A204.1 (cell line): Measurements from ENCODE around the gene MIDN.

Source experiments
- FAIRE-seq: peaks from 2 replicates; lab custom pipeline; 2012; peaks lifted over from hg19 to GRCh38; lab: Jason Lieb, UNC

MIDN gene

DNA sequence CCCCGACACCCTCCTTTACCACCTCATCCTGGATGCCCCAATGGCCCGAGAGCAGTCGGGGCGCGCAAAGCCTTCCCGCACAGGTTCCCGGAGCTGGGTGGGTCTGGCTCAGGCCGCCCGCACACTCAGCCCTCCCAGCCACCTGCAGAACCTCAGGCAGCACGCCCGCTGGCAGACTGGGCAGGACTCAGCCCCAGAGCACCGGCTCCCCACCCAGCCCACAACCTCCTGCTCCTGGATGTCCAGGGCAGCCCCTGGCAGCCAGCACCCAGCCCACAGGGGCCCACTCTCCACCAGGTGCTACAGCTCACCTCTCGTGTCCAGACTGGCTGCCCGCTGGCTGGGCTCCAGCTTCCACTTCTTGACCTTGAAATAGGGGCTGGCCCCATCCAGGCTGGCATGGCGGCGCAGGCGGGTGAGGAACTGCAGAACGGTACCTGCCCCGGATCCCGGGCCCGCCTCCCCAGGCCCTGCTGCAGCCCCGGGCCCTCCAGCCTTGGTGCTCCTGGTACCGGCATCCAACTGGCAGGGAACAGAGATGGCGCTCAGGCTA is 15.2 kb upstream of the MIDN start:
- FAIRE-seq, result no peak

DNA sequence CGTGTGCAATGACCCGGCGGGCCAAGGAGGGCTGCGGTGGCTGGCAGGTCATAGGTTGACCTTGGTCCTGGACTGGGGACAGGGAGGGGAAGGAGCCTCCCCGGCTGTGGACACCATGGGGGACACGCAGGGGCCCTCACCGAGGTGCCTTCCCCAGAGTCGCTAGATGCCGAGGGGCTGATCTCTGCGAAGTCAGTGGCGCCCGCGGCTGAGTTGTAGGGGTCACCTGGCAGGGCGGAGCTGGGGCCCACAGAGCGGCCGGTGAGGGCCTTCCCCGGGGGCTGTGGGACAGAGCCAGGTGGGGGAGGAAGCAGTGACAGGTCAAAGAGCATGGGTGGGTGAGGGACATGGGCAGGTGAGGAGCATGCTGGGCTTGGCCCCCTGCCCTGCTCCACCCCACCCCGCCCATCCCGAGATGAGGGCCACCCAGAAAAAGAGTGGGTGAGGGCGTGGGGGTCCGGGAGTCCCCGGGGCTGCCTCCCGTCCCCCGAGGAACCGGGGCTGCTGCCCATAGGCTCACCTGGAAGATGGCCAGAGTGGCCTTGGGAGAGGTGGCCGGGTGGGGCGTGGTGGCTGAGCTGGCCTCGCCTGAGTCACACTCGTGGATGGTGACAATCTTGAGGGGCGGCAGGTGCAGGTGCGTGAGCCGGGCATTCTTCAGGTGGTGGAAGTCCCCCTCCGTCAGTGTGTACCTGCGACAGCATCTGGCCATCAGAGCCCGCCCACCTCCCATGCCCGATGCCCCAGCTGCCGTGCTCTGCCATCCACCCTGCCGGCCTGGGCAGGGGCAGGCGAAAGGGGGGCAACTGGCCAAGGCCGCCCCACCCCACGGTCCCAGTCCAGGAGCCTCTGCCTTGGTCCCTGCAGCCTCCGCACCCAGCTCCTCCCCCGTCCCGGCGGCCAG is 14.1 kb upstream of the MIDN start:
- no peak for FAIRE-seq

DNA sequence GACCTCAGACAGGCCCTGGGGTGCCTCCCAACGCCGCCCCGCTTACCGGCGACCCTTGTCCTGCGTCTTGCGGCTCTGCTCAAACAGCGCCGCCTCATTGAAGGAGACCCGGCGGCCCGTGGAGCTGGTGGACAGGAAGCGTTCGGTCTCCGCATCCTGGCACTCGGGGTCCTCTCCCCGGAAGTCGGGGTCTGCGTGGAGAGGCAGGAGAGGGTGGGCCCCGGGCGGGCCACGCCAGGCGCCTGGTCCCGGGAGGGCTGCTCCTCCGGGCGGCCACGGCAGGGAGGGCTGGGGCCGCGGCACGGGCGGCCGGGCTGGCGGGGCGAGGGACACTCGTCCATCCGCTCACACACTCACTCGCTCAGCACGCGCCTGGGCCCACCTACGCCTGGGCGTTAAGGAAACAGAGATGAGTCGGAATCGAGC is 13.4 kb upstream of the MIDN start:
- no peak for FAIRE-seq

DNA sequence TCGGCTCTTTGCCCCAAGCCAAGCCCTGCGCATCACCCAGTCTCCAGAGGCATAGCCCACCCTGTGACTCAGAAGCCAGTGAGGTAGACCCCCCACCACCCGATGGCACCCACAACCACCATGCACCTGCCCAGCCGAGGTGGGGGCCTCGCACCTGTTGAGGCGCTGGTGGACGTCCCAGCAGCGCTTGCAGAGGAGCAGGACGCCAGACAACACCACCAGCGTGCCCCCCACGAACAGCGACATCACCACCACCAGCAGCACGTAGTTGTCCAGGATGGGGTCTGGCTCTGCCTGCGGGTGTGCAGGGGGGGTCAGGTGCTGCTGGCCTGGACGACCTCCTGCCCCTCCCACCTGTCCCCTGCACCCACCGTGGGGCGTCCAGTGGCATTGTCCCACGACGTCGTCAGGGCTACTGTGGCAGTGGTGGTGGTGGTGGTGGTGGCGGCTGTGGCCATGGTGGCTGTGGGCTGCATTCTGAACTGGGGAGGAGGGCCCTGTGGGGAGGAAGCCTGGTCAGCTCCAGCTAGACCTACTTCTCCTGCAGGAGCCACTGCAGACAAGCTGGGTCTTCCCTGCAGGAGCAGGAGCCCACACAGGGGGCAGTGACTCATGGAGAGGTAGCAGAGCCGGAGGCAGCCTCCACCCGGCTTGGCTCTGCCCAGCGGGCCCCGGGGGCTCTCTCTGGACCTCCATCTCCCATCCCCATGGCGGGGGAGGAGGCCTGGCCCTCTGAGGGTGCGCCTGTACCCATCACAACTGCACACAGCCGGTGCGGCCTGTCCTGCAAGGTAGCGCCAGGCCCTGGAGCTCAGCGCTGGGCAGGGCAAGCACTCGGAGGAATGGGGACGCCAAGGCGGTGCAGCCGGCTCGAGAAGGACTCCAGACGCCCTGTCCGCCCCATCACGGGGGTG is 12.5 kb upstream of the MIDN start:
- no peak for FAIRE-seq

DNA sequence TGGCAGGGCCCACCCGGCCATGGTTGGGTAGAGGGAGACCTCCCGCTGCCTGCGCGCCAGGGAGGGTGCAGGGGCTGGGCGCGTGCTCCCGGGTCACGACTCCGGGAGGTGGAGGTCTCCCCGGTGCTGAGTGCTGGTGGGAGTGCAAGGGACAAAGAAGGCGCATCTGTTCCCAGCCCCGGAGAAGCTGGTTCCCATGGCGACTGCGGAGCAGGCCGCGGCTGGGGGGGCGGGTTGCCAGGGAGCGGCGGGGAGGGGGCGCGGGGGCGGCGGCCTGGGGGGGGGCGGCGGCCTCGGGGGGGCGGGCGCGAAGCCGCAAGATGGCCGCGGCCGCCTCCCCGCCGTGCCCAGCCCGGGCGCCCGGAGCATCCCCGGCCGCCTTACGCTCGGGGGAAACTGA is 11.8 kb upstream of the MIDN start:
- FAIRE-seq, result no peak

DNA sequence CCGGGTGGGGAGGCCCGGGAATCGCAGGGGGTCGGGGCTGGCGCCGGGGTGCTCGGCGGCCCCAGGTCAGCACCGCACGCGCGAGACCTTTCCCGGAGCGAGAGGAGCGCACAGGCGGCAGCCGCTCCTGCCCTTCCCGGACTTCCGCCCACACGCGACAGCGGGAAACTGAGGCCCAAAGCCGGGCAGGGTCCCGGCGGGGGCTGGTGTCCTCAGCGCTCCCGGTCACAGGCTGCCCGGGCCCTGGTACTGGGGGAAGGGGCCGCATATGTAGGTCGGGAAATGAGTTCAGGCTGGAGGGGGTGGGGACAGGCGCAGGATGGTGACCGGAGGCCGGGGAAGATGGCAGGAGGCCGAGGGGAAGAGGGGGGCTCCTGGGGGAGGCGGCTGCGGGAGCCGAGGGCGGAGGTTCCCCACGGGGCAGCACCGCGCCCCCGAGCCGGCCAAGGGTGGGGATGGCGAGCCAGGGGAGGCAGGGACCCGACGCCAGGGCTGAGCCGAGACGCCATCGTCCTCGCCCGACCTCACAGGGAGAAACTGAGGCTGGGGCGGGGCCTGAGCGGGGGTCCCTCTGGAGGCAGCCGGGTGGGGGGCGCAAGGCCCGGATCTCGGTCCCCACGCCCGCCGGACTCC is 11.2 kb upstream of the MIDN start:
- no peak for FAIRE-seq

DNA sequence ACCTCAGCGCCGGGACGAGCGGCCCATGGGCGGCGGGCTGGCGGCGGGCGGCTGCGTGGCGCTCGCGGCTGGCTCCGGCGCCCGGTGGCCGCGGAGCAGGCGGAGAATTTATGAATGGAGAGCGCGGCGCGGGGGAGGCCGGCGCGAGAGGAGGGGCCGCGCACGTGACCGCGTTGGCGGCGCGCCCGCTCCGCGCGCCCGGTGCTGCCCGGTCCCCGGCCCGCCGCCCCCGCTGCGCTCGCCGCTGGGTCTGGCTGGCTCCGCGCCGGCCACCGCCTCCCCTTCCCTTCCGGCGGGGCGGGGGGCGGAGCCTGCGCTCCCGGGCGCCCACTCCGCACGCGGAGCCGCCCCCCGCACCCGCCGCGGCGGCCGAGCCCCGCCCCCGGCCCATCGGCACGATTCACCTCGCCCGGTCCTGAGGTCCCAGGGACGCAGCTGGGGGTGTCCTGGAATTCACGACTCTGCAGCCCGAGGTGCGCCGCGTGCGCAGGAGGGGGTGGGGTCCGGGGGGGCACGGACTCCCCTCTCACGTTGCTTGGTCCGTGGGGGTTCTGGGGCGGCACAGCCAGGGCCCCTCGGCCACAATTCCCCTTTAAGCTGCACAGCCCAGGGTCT is 10.5 kb upstream of the MIDN start, which contains the start of gene CBARP:
CBARP (minus strand) TSS at position 252 of the 615 bp plus-strand sequence. CDS start 1,905 bp downstream, outside the sequence.
- no peak for FAIRE-seq

DNA sequence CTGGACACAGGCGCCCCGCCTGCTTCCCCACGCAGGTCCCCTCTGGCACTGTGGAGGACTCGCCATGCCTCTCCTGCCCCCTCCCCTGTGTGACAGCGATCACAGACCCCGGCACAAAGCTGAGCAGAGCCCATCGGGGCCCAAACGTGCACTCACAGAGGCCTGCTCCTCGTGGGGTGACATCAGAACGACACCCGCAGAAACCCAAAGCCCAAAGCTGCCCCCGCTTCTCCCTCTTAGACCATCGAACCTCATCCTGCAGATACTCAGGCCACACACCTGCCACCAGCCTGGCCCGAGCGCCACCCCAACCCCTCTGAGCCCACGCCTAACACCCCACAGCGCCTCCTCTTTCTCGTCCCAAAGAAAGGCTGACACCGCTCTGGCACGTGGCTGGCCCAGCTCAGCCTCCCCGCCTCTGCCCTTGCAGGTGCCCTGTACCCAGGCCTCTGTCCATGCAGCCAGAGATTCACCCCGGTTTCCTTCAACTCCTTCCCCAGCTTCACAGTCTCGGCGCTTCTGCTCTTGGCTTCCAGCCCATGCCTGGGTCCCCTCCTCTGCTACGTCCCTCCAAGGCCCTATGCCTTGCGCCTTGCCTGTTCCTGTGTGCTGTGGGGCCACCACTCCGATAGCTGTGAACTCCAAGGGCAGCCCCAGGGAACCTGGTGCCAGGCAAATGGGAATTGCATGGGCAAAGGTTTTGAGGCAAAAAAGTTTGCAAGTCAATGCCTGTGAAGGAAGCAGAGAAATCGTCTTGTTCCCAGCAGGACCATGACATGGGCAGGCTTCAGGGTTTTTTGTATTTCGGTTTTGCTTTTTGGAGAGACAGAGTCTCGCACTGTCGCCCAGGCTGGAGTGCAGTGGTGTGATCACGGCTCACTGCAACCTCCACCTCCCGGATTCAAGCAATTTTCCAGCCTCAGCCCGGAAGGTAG is 9.7 kb upstream of the MIDN start:
- no peak for FAIRE-seq

DNA sequence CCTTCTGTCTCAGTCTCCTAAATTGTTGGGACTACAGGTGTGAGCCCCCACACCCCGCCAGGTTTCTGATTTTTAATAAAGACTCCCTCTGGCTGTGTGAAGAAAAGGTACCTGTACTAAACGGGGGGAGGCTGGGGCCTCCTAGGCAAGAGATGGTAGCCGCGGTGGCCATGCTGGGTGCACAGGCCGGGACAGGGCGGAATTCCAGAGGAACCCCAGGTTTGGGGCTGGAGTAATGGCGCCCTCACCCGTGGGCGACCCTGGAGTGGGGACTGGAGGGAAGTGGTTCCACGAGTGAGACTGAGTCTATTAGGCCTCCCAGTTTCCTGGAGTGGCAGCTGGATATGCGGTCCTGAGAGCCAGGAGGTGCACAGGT is 9.0 kb upstream of the MIDN start:
- no peak for FAIRE-seq

DNA sequence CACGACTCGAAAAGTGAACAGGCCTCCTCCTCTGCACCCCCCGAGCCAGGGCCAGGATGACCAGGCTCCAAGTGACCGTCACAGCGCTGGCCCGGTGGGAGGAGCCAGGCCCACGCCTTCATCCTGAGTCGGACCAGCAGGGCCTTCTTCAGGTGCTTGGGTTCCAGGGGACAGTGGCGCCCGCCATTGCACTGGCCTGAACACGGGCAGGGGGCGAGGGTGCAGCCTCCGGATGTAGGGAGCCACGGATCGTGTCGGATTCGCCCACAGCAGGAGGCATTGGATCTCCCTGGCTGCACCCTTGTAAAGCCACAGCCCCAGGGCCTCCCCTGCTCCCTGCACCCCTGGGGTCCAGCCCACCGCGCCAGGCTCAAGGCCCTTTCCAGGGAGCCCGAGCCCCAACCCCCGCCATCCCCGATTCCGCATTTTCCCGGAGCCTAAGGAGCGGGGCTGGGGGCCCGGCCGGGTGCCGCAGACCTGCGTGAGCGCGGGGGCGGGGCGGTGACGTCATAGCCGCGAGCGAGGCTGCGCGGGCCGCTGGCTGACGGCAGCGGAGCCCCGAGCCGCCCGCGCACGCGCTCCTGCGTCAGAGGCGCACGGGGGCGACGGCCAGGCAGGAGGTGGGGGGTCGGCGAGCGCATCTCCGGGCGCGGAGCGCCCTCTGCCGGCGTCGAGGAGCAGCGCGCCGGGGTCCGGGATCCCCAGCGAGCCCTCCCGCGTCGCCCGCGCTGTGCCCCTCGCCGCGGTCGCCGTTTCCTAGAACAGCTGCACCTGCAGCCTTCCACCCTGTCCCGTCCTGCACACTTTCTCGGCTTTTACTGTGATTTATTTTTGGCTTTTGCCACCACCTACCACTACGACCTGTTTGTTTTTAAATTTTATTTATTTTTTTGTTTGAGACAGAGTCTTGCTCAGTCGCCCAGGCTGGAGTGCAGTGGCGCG is 8.3 kb upstream of the MIDN start:
- no peak for FAIRE-seq

DNA sequence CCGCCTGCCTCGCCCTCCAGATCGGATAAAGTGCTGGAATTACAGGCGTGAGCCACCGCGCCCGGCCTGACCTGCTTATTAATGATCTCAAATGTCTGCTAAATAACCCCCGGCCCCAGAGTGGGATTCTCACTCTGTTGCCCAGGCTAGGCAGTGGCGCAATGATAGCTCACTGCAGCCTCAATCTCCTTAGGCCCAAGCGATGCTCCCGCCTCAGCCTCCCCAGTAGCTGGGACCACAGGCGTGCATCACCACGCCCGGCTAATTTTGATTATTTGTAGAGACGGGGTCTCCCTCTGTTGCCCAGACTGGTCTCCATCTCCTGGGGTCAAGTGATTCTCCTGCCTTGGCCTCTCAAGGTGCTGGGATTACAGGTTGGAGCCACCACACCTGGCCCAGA is 7.5 kb upstream of the MIDN start:
- FAIRE-seq, result no peak

DNA sequence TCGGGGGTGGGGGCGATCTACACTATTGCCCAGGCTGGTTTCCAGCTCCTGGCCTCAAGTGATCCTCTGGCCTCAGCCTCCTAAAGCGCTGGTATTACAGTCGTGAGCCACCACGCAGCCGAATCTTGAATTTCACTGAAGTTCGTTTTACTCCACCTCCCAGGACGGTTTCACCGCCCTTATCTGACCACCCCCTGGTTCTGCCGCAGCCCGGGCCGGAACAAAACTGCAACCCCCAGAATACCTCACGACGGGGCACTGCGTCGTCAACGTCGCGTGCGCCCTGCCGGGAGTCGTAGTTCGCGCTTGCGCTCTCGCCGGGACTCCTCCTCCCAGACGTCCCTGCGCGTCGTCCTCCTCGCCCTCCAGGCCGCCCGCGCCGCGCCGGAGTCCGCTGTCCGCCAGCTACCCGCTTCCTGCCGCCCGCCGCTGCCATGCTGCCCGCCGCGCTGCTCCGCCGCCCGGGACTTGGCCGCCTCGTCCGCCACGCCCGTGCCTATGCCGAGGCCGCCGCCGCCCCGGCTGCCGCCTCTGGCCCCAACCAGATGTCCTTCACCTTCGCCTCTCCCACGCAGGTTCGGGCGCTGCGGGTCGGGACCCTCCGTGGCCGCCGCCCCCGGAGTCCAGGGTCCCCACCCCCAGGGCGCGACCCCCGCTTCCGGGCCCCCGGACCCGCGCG is 6.8 kb upstream of the MIDN start, which contains the start of gene ATP5F1D:
ATP5F1D (plus strand) TSS at position 335 of the 679 bp plus-strand sequence; CDS start at position 435, 100 bp downstream.
- peak; percentile 58 for FAIRE-seq

DNA sequence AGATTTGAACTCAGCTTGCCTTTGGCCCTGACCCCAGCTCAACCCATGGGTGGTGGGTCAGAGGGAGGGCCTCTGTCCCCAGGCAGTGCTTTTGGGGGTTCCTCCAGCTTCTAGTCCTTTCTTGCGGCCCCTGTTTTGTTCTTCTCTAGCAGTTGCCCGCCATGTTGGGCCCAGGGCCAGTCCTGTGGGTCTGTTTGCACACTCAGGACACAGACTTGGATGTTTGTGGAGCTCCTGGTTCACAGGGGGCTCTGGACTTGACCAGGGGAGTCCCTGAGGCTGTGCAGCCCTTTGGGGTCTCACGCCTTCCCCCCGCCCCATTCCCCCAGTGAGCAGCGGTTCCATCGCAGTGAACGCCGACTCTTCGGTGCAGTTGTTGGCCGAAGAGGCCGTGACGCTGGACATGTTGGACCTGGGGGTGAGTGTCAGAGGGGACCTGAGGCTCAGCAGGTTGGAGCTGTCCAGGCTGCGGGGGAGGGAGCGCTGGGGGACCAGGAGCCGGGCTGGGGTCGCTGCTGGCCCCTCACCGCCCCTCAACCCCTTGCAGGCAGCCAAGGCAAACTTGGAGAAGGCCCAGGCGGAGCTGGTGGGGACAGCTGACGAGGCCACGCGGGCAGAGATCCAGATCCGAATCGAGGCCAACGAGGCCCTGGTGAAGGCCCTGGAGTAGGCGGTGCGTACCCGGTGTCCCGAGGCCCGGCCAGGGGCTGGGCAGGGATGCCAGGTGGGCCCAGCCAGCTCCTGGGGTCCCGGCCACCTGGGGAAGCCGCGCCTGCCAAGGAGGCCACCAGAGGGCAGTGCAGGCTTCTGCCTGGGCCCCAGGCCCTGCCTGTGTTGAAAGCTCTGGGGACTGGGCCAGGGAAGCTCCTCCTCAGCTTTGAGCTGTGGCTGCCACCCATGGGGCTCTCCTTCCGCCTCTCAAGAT is 4.4 kb upstream of the MIDN start:
- FAIRE-seq, result no peak

DNA sequence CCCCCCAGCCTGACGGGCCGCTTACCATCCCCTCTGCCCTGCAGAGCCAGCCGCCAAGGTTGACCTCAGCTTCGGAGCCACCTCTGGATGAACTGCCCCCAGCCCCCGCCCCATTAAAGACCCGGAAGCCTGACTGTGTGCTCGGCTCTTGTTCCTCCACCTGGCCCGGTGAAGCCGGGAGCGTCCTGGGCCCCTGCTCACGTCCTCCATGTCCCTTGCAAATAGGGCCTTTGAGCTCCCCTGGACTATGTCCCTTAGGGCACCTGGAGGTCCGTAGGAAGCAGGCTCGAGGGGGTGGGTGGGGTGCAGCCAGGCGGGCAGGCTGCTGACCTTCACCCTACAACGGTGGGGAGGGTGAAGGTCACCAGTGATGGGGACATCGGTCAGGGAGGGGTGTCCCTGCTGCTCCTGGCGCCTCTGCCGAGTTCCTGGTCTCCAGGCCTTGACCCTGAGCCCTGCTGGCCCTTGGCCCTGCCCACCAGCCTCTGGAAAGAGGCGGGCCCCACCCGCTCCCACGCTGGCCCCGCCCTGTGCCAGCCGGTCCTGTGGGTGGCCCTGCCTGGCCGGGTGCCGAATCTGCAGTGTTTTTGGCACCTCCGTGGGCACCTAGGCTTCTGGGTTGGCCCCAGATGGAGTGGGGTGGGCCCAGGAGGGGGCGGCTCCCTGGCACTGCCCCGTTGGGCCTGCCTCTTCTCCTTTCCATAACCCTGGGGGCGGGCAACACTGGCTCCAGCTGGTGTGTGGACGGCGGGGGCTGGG is 3.5 kb upstream of the MIDN start:
- no peak for FAIRE-seq

DNA sequence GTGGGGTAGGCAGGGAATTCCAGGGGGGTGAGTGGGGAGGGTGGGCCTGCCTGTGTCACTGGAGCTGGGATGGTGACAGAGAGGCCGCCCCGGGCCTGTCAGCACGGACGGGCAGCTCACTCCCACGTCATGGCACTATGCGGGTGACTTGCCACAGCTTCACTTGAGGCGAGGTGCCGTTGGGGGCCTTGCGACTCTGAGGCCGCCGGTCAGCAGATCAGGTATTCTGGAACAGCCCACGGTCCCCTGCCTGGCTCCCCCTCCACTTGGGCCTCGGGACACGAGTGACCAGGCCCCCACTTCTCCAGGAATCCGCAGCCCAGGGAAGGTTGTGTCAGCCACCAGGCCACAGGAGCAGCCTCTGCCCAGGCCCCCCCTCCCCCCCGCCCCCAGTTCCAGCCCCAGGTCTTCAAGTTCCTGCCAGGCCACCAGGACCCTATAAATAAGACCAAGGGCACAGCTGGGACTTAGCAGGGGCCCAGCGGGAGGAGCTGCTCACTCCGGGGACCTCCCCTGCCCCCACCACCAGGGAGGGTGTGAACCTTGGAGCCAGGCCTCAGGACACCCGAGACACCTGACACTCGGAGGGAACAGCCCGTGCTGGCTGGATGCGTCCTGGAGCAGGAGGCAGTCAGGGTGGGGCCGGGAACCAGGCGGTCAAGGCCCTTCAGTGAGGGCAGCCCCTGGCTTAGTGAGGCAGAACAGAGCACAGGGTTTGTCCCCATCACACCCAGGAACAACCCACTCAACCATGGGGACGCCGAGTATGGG is 2.7 kb upstream of the MIDN start:
- no peak for FAIRE-seq
